Coronary artery (tissue), 2 donors: Measurements from ENCODE around the gene GRK6.

Experiments used
- DNase-seq: peaks from one replicate; pipeline ENCODE4 v3.0.0-alpha.2; 2017; ENCODE audit warnings: low spot score
- H3K27ac ChIP-seq, 2 donors: fragments of 200-600 bp; sonication (generic); one replicate each; pipeline ENCODE4 v1.5.1; 2016 to 2019
- H3K4me3 ChIP-seq: fragments of 200-600 bp; sonication (generic); 2 replicates; pipeline ENCODE4 v1.5.1; 2016; ENCODE audit warnings: mild to moderate bottlenecking, moderate library complexity
- CTCF ChIP-seq: fragments of 200-600 bp; sonication (generic); IDR thresholded peaks from one replicate; pipeline ENCODE4 v1.5.1; 2019; ENCODE audit warnings: antibody characterized with exemption

The GRK6 gene

GRCh38 chr5:177471610-177472356 is 45.3 kb downstream of the GRK6 start:
- H3K27ac ChIP-seq, result peak overlapping the region; percentile 80 to 97
- TF ChIP-seq CTCF, result no peak
- DNase-seq, result no peak

GRCh38 chr5:177472460-177473442 is 46.3 kb downstream of the GRK6 start:
- TF ChIP-seq CTCF, result no peak
- Histone ChIP-seq H3K27ac (peak overlapping the region; percentile 80 to 97), H3K4me3 (peak overlapping the region; percentile 84)
- DNase-seq, result no peak

More at GRCh38 chr5:177471610-177472356, 45.3 kb downstream of the GRK6 start:
- H3K4me3 ChIP-seq, result peak overlapping the region; percentile 84

GRCh38 chr5:177473443-177474001 is 47.0 kb downstream of the GRK6 start, which contains the start of gene DBN1:
Gene DBN1, minus strand, starts transcription at chr5:177473634. Its CDS starts 113 bp downstream, at chr5:177473521.
- TF ChIP-seq CTCF, result no peak
- Histone ChIP-seq H3K4me3 (peak within 1 kb of the TSS; percentile 84), H3K27ac (peak within 1 kb of the TSS; percentile 80 to 97)
- DNase-seq, result no peak

GRCh38 chr5:177474002-177474476 is 47.6 kb downstream of the GRK6 start:
- Histone ChIP-seq H3K27ac (peak overlapping the region; percentile 80 to 97), H3K4me3 (peak overlapping the region; percentile 84)
- no peak for TF ChIP-seq CTCF
- DNase-seq, result no peak

GRCh38 chr5:177474846-177475562 is 48.5 kb downstream of the GRK6 start:
- H3K27ac ChIP-seq, result peak overlapping the region; percentile 80 to 97
- TF ChIP-seq CTCF, result no peak
- H3K4me3 ChIP-seq, result no peak overlapping the region
- no peak for DNase-seq
